HEK293 (cell line): ENCODE data around the gene CENPP.

ENCODE experiments used
- CTCF ChIA-PET: fragments of 350-600 bp; formaldehyde crosslinking; extraction: SDS; loops from one replicate; lab custom pipeline; 2021; ENCODE audit warnings: antibody characterized with exemption; lab: Yijun Ruan, JAX
- POLR2A ChIA-PET: fragments of 300-600 bp; formaldehyde crosslinking; extraction: SDS; loops from one replicate; lab custom pipeline; 2020; ENCODE audit warnings: antibody characterized with exemption, inconsistent platforms; lab: Yijun Ruan, JAX
- H3K27ac ChIP-seq: fragments of 200-500 bp; sonication (Bioruptor generic); 2 replicates; pipeline ENCODE4 v1.5.1; 2014; ENCODE audit warnings: low read depth, low read length, control low read depth, inconsistent platforms; ENCODE audit errors: extremely low read depth
- H3K36me3 ChIP-seq, 2 experiments: fragments of 200-500 bp in 1 of 2; sonication (Bioruptor generic) in 1 of 2; 1 replicate in 1 of 2; 2 replicates in 1 of 2; pipeline ENCODE4 v1.5.1; 2014 to 2017; ENCODE audit warnings: inconsistent platforms in 2 of 2, low read length in 2 of 2; ENCODE audit not compliant: control insufficient read depth in 2 of 2, insufficient read depth in 1 of 2
- H3K4me1 ChIP-seq: fragments of 200-500 bp; sonication (Bioruptor generic); 2 replicates; pipeline ENCODE4 v1.5.1; 2014; ENCODE audit warnings: mild to moderate bottlenecking, low read length, inconsistent platforms; ENCODE audit not compliant: control insufficient read depth, insufficient read depth
- H3K4me3 ChIP-seq: 2 replicates; pipeline ENCODE4 v1.5.1; 2011; ENCODE audit warnings: low read depth, mild to moderate bottlenecking, control low read depth, low read length, moderate library complexity
- H3K9me3 ChIP-seq: fragments of 200-500 bp; sonication (Bioruptor generic); 2 replicates; pipeline ENCODE4 v1.5.1; 2014; ENCODE audit warnings: low read depth, low read length, inconsistent platforms; ENCODE audit not compliant: control insufficient read depth, insufficient read depth
- BCL11A ChIP-seq: fragments of 450-650 bp; formaldehyde crosslinking; IDR thresholded peaks from 2 replicates; pipeline ENCODE4 v1.5.1; 2016; ENCODE audit warnings: low read depth, missing biosample characterization, missing genetic modification characterization
- GLI2 ChIP-seq: fragments of 450-650 bp; formaldehyde crosslinking; IDR thresholded peaks from 2 replicates; pipeline ENCODE4; 2017; ENCODE audit warnings: missing biosample characterization, missing genetic modification characterization, low read depth, borderline replicate concordance
- MEIS1 ChIP-seq: sonication (generic); formaldehyde crosslinking; IDR thresholded peaks from 2 replicates; pipeline ENCODE4 v1.8.1; 2022; ENCODE audit warnings: missing genetic modification reagents, mild to moderate bottlenecking, borderline replicate concordance
- MYNN ChIP-seq: fragments of 450-650 bp; formaldehyde crosslinking; IDR thresholded peaks from 2 replicates; pipeline ENCODE4 v1.5.1; 2016; ENCODE audit warnings: missing biosample characterization, missing genetic modification characterization, borderline replicate concordance
- SALL2 ChIP-seq: fragments of 450-650 bp; formaldehyde crosslinking; IDR thresholded peaks from 2 replicates; pipeline ENCODE4 v1.5.0; 2017; ENCODE audit warnings: missing biosample characterization, mild to moderate bottlenecking, missing genetic modification characterization, borderline replicate concordance
- SP3 ChIP-seq: fragments of 450-650 bp; formaldehyde crosslinking; IDR thresholded peaks from 2 replicates; pipeline ENCODE4 v1.5.1; 2016; ENCODE audit warnings: missing biosample characterization, missing genetic modification characterization
- ZBTB7A ChIP-seq: fragments of 450-650 bp; formaldehyde crosslinking; IDR thresholded peaks from 2 replicates; pipeline ENCODE4 v1.5.1; 2016; ENCODE audit warnings: low read depth, missing biosample characterization, missing genetic modification characterization
- ZFHX2 ChIP-seq: fragments of 450-650 bp; formaldehyde crosslinking; conservative IDR thresholded peaks from 2 replicates; pipeline ENCODE4 v1.5.1; 2016; ENCODE audit warnings: missing biosample characterization, missing genetic modification characterization
- ZNF121 ChIP-seq: fragments of 450-650 bp; formaldehyde crosslinking; IDR thresholded peaks from 2 replicates; pipeline ENCODE4 v1.5.1; 2016; ENCODE audit warnings: missing biosample characterization, missing genetic modification characterization
- ZNF138 ChIP-seq: fragments of 450-650 bp; formaldehyde crosslinking; IDR thresholded peaks from 2 replicates; pipeline ENCODE4 v1.5.1; 2016; ENCODE audit warnings: missing biosample characterization, missing genetic modification characterization, borderline replicate concordance
- ZNF174 ChIP-seq: fragments of 450-650 bp; formaldehyde crosslinking; IDR thresholded peaks from 2 replicates; pipeline ENCODE4 v1.5.0; 2017; ENCODE audit warnings: missing biosample characterization, mild to moderate bottlenecking, missing genetic modification characterization
- ZNF211 ChIP-seq: fragments of 450-650 bp; formaldehyde crosslinking; IDR thresholded peaks from 2 replicates; pipeline ENCODE4 v1.5.1; 2016; ENCODE audit warnings: low read depth, missing biosample characterization, missing genetic modification characterization
- ZNF221 ChIP-seq: fragments of 450-650 bp; formaldehyde crosslinking; IDR thresholded peaks from 2 replicates; pipeline ENCODE4 v1.5.1; 2017; ENCODE audit warnings: missing biosample characterization, missing genetic modification characterization, borderline replicate concordance
- ZNF223 ChIP-seq: fragments of 450-650 bp; formaldehyde crosslinking; IDR thresholded peaks from 2 replicates; pipeline ENCODE4 v1.5.1; 2016; ENCODE audit warnings: missing biosample characterization, missing genetic modification characterization
- ZNF248 ChIP-seq: fragments of 450-650 bp; formaldehyde crosslinking; IDR thresholded peaks from 2 replicates; pipeline ENCODE4 v1.5.1; 2017; ENCODE audit warnings: missing biosample characterization, missing genetic modification characterization
- ZNF266 ChIP-seq: fragments of 450-650 bp; formaldehyde crosslinking; IDR thresholded peaks from 2 replicates; pipeline ENCODE4 v1.5.1; 2016; ENCODE audit warnings: missing biosample characterization, missing genetic modification characterization, low read depth
- ZNF311 ChIP-seq: fragments of 450-650 bp; formaldehyde crosslinking; IDR thresholded peaks from 2 replicates; pipeline ENCODE4 v1.5.1; 2017; ENCODE audit warnings: missing biosample characterization, missing genetic modification characterization, borderline replicate concordance
- ZNF423 ChIP-seq: fragments of 450-650 bp; formaldehyde crosslinking; IDR thresholded peaks from 2 replicates; pipeline ENCODE4 v1.5.1; 2016; ENCODE audit warnings: missing biosample characterization, missing genetic modification characterization
- ZNF426 ChIP-seq: fragments of 450-650 bp; formaldehyde crosslinking; IDR thresholded peaks from 2 replicates; pipeline ENCODE4 v1.5.1; 2017; ENCODE audit warnings: missing biosample characterization, missing genetic modification characterization, mild to moderate bottlenecking, inconsistent platforms, moderate library complexity
- ZNF514 ChIP-seq: fragments of 450-650 bp; formaldehyde crosslinking; IDR thresholded peaks from 2 replicates; pipeline ENCODE4 v1.5.1; 2016; ENCODE audit warnings: missing biosample characterization, missing genetic modification characterization
- ZNF530 ChIP-seq: fragments of 450-650 bp; formaldehyde crosslinking; IDR thresholded peaks from 2 replicates; pipeline ENCODE4 v1.5.1; 2016; ENCODE audit warnings: low read depth, missing biosample characterization, missing genetic modification characterization
- ZNF544 ChIP-seq: fragments of 450-650 bp; formaldehyde crosslinking; IDR thresholded peaks from 2 replicates; pipeline ENCODE4 v1.5.0; 2017; ENCODE audit warnings: missing biosample characterization, missing genetic modification characterization
- ZNF555 ChIP-seq: fragments of 450-650 bp; formaldehyde crosslinking; conservative IDR thresholded peaks from 2 replicates; pipeline ENCODE4 v1.5.1; 2017; ENCODE audit warnings: missing biosample characterization, mild to moderate bottlenecking, missing genetic modification characterization, inconsistent platforms
- ZNF561 ChIP-seq: fragments of 450-650 bp; IDR thresholded peaks from 2 replicates; pipeline ENCODE4 v1.5.1; 2018; ENCODE audit warnings: missing biosample characterization, missing genetic modification characterization, borderline replicate concordance
- ZNF624 ChIP-seq: fragments of 450-650 bp; formaldehyde crosslinking; IDR thresholded peaks from 2 replicates; pipeline ENCODE4 v1.5.1; 2017; ENCODE audit warnings: missing biosample characterization, missing genetic modification characterization
- ZNF670 ChIP-seq: fragments of 450-650 bp; formaldehyde crosslinking; IDR thresholded peaks from 2 replicates; pipeline ENCODE4 v1.5.1; 2016; ENCODE audit warnings: missing biosample characterization, missing genetic modification characterization, low read depth
- ZNF677 ChIP-seq: fragments of 450-650 bp; IDR thresholded peaks from 2 replicates; pipeline ENCODE4 v1.5.0; 2018; ENCODE audit warnings: missing biosample characterization, mild to moderate bottlenecking, missing genetic modification characterization, moderate library complexity
- ZNF692 ChIP-seq: fragments of 450-650 bp; formaldehyde crosslinking; IDR thresholded peaks from 2 replicates; pipeline ENCODE4 v1.5.1; 2016; ENCODE audit warnings: missing biosample characterization, missing genetic modification characterization
- ZNF837 ChIP-seq: fragments of 450-650 bp; formaldehyde crosslinking; IDR thresholded peaks from 2 replicates; pipeline ENCODE4 v1.5.1; 2016; ENCODE audit warnings: missing biosample characterization, missing genetic modification characterization
- ZNF843 ChIP-seq: fragments of 450-650 bp; formaldehyde crosslinking; IDR thresholded peaks from 2 replicates; pipeline ENCODE4 v1.5.1; 2016; ENCODE audit warnings: missing biosample characterization, missing genetic modification characterization
- TF ChIP-seq, protein P1 (sequence below): fragments of 450-650 bp; formaldehyde crosslinking; IDR thresholded peaks from 2 replicates; pipeline ENCODE4 v1.5.1; 2016; ENCODE audit warnings: missing biosample characterization, missing genetic modification characterization, borderline replicate concordance

Gene CENPP

GRCh38 chr9:92385001-92385400 is 59.2 kb downstream of the CENPP start:
- H3K9me3 ChIP-seq, result no peaks in the 10 kb centered on the region
- H3K4me1 ChIP-seq, result peaks cover 7% of the 10 kb centered on the region
- H3K27ac ChIP-seq, result no peak overlapping the region
- no peak overlapping the region for H3K4me3 ChIP-seq
- POLR2A ChIA-PET, result interaction anchor here (0.7 to 1.1 kb wide), 3 partner anchors 8 to 60 kb away, joined by 3 read pairs; partner anchors contain the start of genes CENPP and NOL8
- TF ChIP-seq SALL2 (tag by site-specific recombination), result no peak
- no peak for TF ChIP-seq ZNF266 (tag by site-specific recombination)
- TF ChIP-seq ZNF514 (tag by site-specific recombination), result no peak
- no peak for TF ChIP-seq ZNF221
- TF ChIP-seq ZNF423, result no peak
- no peak for TF ChIP-seq ZNF670 (tag by site-specific recombination)
- no peak for TF ChIP-seq ZBTB7A (tag by site-specific recombination)
- no peak for TF ChIP-seq GLI2 (tag by site-specific recombination)
- TF ChIP-seq ZNF138 (tag by site-specific recombination), result no peak
- TF ChIP-seq ZNF561 (tag by site-specific recombination), result no peak
- no peak for TF ChIP-seq MYNN
- TF ChIP-seq ZNF174, result no peak
- no peak for TF ChIP-seq ZNF692
- no peak for TF ChIP-seq ZNF211
- no peak for TF ChIP-seq SP3 (tag by site-specific recombination)
- TF ChIP-seq, all 188 proteins: peak for 0
- CTCF ChIA-PET, result interaction anchor here (0.6 to 0.7 kb wide), 2 partner anchors 20 to 1178 kb away, joined by 3 read pairs; no protein-coding TSS in a partner anchor
- no peaks in the 10 kb centered on the region for H3K36me3 ChIP-seq

DNA sequence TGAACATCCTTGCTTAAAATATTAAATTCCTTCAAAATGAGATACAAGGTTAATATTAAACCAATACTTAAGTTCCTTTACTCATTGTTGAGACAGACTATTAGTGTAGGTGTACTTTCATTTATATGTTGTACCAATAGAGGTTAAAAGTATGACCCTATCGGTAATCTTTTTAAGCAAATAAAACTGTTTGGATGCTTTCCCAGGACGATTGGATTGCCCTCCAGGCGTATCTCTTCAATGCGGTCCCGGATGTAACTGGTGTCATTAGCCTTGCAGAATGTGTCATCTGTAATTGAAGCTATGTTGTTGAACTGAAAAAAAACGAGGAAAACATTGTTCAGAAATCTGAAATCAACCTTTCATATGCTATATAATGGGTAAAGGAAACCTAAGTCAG is 59.7 kb downstream of the CENPP start:
- no peaks in the 10 kb centered on the region for H3K9me3 ChIP-seq
- H3K27ac ChIP-seq, result no peak overlapping the region
- POLR2A ChIA-PET, result interaction anchor here (0.7 to 1.1 kb wide), 2 partner anchors 8 to 60 kb away, joined by 3 read pairs; partner anchors contain the start of genes CENPP and NOL8
- CTCF ChIA-PET, result interaction anchor here (0.6 kb wide), 1 partner anchor 1178 kb away, joined by 3 read pairs; no protein-coding TSS in a partner anchor
- H3K4me3 ChIP-seq, result no peak overlapping the region
- TF ChIP-seq ZNF843 (tag by site-specific recombination), result no peak
- TF ChIP-seq ZNF544 (tag by site-specific recombination), result no peak
- TF ChIP-seq ZNF426 (tag by site-specific recombination), result no peak
- no peak for TF ChIP-seq BCL11A (tag by site-specific recombination)
- TF ChIP-seq ZNF837 (tag by site-specific recombination), result no peak
- no peak for TF ChIP-seq MEIS1 (CRISPR knock-in tag)
- no peak for TF ChIP-seq ZNF555 (tag by site-specific recombination)
- TF ChIP-seq ZFHX2, result no peak
- TF ChIP-seq ZNF223 (tag by site-specific recombination), result no peak
- peaks cover 7% of the 10 kb centered on the region for H3K4me1 ChIP-seq
- no peaks in the 10 kb centered on the region for H3K36me3 ChIP-seq

DNA sequence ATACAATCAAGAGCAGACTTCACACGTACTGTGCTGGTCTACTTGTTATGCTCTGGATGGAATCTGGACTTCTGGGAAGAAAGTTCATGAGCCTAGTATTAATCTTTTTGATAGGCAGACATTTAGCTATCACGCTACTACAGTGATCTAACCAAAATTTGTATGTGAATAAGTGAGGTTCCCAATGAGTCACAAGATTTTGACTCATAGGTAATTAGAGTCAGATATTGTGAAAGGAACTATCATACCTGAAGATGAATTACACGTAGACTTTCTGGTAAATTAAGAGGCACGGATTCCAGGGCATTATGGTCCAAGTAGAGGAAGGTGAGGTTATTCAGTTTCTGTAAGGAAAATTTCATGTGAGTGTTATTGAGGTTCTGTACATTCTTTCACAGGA is 60.2 kb downstream of the CENPP start:
- H3K4me3 ChIP-seq, result no peak overlapping the region
- ChIA-PET CTCF (no interaction called here), POLR2A (no interaction called here)
- no peaks in the 10 kb centered on the region for H3K36me3 ChIP-seq
- H3K4me1 ChIP-seq, result peaks cover 7% of the 10 kb centered on the region
- H3K27ac ChIP-seq, result no peak overlapping the region
- H3K9me3 ChIP-seq, result no peaks in the 10 kb centered on the region
- TF ChIP-seq ZNF248 (no peak), ZNF624 (tag by site-specific recombination) (no peak), ZNF677 (tag by site-specific recombination) (no peak), ZNF530 (tag by site-specific recombination) (no peak), ZNF311 (tag by site-specific recombination) (no peak), ZNF426 (tag by site-specific recombination) (no peak), ZNF121 (tag by site-specific recombination) (no peak), BCL11A (tag by site-specific recombination) (no peak), ZBTB7A (tag by site-specific recombination) (no peak)
- TF ChIP-seq, protein P1, sequence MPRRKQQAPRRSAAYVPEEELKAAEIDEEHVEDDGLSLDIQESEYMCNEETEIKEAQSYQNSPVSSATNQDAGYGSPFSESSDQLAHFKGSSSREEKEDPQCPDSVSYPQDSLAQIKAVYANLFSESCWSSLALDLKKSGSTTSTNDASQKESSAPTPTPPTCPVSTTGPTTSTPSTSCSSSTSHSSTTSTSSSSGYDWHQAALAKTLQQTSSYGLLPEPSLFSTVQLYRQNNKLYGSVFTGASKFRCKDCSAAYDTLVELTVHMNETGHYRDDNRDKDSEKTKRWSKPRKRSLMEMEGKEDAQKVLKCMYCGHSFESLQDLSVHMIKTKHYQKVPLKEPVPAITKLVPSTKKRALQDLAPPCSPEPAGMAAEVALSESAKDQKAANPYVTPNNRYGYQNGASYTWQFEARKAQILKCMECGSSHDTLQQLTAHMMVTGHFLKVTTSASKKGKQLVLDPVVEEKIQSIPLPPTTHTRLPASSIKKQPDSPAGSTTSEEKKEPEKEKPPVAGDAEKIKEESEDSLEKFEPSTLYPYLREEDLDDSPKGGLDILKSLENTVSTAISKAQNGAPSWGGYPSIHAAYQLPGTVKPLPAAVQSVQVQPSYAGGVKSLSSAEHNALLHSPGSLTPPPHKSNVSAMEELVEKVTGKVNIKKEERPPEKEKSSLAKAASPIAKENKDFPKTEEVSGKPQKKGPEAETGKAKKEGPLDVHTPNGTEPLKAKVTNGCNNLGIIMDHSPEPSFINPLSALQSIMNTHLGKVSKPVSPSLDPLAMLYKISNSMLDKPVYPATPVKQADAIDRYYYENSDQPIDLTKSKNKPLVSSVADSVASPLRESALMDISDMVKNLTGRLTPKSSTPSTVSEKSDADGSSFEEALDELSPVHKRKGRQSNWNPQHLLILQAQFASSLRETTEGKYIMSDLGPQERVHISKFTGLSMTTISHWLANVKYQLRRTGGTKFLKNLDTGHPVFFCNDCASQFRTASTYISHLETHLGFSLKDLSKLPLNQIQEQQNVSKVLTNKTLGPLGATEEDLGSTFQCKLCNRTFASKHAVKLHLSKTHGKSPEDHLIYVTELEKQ, result no peak
